H1 (cell line): Measurements from ENCODE around the gene ASPDH.

Source experiments
- CHD2 ChIP-seq: IDR thresholded peaks from 2 replicates; pipeline ENCODE4 v1.6.1; 2012; ENCODE audit warnings: low read length, improper control_type of control experiment
- CTBP2 ChIP-seq: IDR thresholded peaks from 2 replicates; pipeline ENCODE4 v1.7.0; 2011; ENCODE audit warnings: borderline replicate concordance, mild to moderate bottlenecking, moderate library complexity, mixed read lengths, low read length; ENCODE audit not compliant: insufficient read depth, insufficient read length
- POLR2A ChIP-seq, 2 experiments: IDR thresholded peaks; 1 replicate in 1 of 2; 2 replicates in 1 of 2; pipeline ENCODE4 v1.6.1; 2011; ENCODE audit warnings: low read depth in 2 of 2, low read length in 2 of 2, mild to moderate bottlenecking in 2 of 2; ENCODE audit errors: control extremely low read depth in 1 of 2
- POLR2AphosphoS5 ChIP-seq: IDR thresholded peaks from 2 replicates; pipeline ENCODE4 v1.6.1; 2011; ENCODE audit warnings: low read depth, low read length
- RNF2 ChIP-seq: fragments of 200-900, 300-1000 bp; sonication (generic); IDR thresholded peaks from 2 replicates; pipeline ENCODE4 v1.7.1; 2016; ENCODE audit warnings: borderline replicate concordance, low read depth, mild to moderate bottlenecking, antibody characterized with exemption, low read length; ENCODE audit not compliant: poor library complexity, severe bottlenecking; ENCODE audit errors: missing control alignments
- SP1 ChIP-seq: IDR thresholded peaks from 2 replicates; pipeline ENCODE4 v1.6.1; 2011; ENCODE audit warnings: low read depth, low read length
- TAF1 ChIP-seq: IDR thresholded peaks from 2 replicates; pipeline ENCODE4 v1.6.1; 2011; ENCODE audit warnings: mild to moderate bottlenecking, low read depth, low read length
- TBP ChIP-seq: IDR thresholded peaks from 2 replicates; pipeline ENCODE4 v1.6.1; 2011; ENCODE audit warnings: low read depth, low read length, improper control_type of control experiment
- TF ChIP-seq, protein P1 (sequence below), 3 experiments: IDR thresholded peaks; 1 replicate in 2 of 3; 2 replicates in 1 of 3; pipeline versions ENCODE4 v1.5.1 to v1.6.1; 2011; ENCODE audit warnings: low read length in 3 of 3, mild to moderate bottlenecking in 3 of 3, inconsistent platforms in 2 of 3, low read depth in 1 of 3, moderate library complexity in 1 of 3; ENCODE audit not compliant: insufficient read depth in 1 of 3; ENCODE audit errors: control extremely low read depth in 1 of 3

DNA sequence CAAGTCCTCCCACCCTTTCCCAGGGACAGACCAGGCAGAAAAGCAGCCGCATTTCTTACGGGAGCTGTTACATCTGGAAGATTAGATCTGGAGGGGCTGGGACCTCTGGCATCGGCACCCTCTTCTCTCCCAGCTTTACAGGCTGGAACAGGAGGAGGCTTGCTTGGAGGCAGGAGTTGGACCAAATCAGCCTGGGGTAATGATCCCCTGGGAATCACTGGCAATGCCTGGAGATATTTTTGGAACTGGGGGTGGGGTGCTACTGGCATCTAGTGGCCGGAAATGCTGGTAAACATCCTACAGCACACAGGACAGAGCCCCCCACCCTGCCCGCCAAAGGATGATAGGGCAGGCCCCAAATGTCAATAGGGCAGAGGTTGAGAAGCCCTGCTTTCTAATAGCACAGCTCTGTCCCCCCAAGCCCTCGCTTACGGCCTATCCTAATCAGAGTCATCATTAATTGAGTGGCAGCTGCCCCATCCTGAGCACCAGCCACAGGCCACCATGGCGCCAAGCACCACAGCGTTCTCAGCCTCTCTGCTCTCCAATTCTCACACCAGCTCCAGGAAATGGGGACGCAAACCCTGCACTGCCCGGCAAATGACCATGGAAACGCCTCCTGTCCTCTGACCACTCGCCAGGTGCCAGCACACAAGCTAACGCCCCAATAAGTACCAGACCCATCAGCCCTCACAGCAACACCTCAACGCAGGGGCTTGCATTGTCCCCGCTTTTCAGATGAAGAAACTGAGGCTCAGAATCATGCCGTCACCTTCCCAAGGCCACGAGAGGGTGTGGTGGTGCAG, 33.9 kb upstream of the ASPDH start:
- TF ChIP-seq, protein P1, sequence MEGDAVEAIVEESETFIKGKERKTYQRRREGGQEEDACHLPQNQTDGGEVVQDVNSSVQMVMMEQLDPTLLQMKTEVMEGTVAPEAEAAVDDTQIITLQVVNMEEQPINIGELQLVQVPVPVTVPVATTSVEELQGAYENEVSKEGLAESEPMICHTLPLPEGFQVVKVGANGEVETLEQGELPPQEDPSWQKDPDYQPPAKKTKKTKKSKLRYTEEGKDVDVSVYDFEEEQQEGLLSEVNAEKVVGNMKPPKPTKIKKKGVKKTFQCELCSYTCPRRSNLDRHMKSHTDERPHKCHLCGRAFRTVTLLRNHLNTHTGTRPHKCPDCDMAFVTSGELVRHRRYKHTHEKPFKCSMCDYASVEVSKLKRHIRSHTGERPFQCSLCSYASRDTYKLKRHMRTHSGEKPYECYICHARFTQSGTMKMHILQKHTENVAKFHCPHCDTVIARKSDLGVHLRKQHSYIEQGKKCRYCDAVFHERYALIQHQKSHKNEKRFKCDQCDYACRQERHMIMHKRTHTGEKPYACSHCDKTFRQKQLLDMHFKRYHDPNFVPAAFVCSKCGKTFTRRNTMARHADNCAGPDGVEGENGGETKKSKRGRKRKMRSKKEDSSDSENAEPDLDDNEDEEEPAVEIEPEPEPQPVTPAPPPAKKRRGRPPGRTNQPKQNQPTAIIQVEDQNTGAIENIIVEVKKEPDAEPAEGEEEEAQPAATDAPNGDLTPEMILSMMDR (IDR thresholded peaks at IDR 0.05; ENCODE audit: control extremely low read depth in 1 of 3, insufficient read depth in 1 of 3, low read depth in 1 of 3, low read length in 3 of 3), result peak; percentile 12 to 35 (median 16)
- TF ChIP-seq POLR2A (IDR thresholded peaks at IDR 0.05; ENCODE audit: control extremely low read depth in 1 of 2, low read depth in 2 of 2, low read length in 2 of 2) (no peak), CHD2 (no peak), POLR2AphosphoS5 (no peak), RNF2 (no peak), TAF1 (no peak), TBP (no peak), SP1 (no peak), CTBP2 (no peak)
